Measurements from ENCODE around the gene TBP. TPM values are rescaled to one million over a fixed set of nuclear protein-coding genes. Genes with fewer than 3 reads are reported as not detected.

The TBP gene
- total RNA-seq = 10.7 and 19.0 TPM in 2 replicates

GRCh38 chr6:170554013-170554795, at the start of gene TBP:
TBP (plus strand) TSS chr6:170554369; CDS start chr6:170557030, 2,661 bp downstream.

DNA sequence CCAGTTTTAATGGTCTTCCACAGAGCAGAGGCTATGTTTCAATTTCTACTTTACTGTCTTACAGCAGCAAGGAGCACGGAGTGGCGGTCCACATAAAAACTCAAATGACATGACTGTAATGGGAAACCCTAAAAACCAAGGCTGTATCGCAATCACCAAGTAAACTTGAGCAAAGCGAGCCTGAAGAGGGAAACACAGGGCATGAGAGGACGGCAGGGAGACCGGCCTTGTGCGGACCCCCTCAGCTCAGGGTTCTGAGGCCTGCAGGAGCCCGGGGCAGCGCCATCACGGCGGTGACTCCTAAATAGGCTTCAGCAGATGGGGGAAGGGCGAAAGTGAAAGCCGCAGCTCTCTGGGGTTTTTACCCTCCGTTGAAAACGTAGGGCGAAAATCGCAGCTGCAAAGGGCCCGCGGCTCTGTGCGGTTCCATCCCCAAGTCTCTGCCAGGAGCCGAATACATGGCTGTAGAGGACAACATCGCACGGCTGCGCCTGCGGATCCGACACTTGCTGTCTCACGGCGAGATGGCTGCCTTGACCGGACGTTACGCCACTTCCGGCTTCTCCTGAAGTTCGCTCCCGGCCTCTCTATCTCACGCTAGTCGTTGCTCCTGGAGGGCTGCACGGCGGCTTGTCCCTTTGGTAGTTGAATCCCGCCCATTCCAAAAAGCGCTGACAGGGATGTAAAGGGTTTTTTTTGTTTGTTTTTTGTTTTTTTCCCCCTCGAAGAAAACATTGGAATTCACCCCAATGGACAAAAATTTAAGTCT, 1.2 kb upstream of the TBP start, which contains the start of gene PSMB1:
TSS of gene PSMB1 (minus strand) at position 543 of the 769 bp plus-strand sequence. CDS start at position 478, 65 bp downstream.

GRCh38 chr6:170584181-170584953, 30.2 kb downstream of the TBP start, which contains the start of gene PDCD2:
PDCD2 (minus strand) TSS chr6:170584637; CDS start chr6:170584581, 56 bp downstream.

Other genes starting within 250 kb of the TBP start
- gene FAM120B, start 247.6 kb upstream of the TBP start, total RNA-seq = 8.4 and 11.6 TPM in 2 replicates
- gene PSMB1, start 1.1 kb upstream of the TBP start, total RNA-seq = 431 and 538 TPM in 2 replicates
- 83.2 and 85.3 TPM in 2 replicates for gene PDCD2, start 30.3 kb downstream of the TBP start, total RNA-seq